Liver (tissue), 9 donors: ENCODE results near the gene DPEP3. TPM values are rescaled to one million over a fixed set of nuclear protein-coding genes. Genes with fewer than 3 reads are reported as not detected.

ENCODE experiments used
- DNase-seq: peaks from one replicate; pipeline ENCODE4 v3.0.0-alpha.2; 2017; ENCODE audit warnings: low spot score
- H3K27ac ChIP-seq, 2 donors: one replicate each; pipeline ENCODE4 v1.7.0; 2013; ENCODE audit warnings: inconsistent platforms in 2 of 2, low read length in 2 of 2, control low read depth in 1 of 2, low read depth in 1 of 2, mild to moderate bottlenecking in 1 of 2
- H3K27me3 ChIP-seq, 4 donors: one replicate each; pipeline versions ENCODE4 v1.6.1 to v1.7.0; 2013; ENCODE audit warnings: low read length in 3 of 4, inconsistent platforms in 1 of 4, mild to moderate bottlenecking in 1 of 4, moderate library complexity in 1 of 4; ENCODE audit not compliant: control insufficient read depth in 4 of 4, insufficient read depth in 4 of 4
- H3K36me3 ChIP-seq, 4 donors: one replicate each; pipeline versions ENCODE4 v1.6.1 to v1.7.0; 2013; ENCODE audit warnings: low read length in 3 of 4, mild to moderate bottlenecking in 3 of 4, low read depth in 1 of 4, moderate library complexity in 1 of 4; ENCODE audit not compliant: control insufficient read depth in 4 of 4, insufficient read depth in 3 of 4
- H3K4me1 ChIP-seq, 4 donors: one replicate each; pipeline versions ENCODE4 v1.6.1 to v1.7.0; 2013; ENCODE audit warnings: low read length in 3 of 4, mild to moderate bottlenecking in 3 of 4, moderate library complexity in 1 of 4; ENCODE audit not compliant: control insufficient read depth in 4 of 4, insufficient read depth in 4 of 4
- H3K4me3 ChIP-seq, 3 donors: one replicate each; pipeline versions ENCODE4 v1.6.1 to v1.7.0; 2013; ENCODE audit warnings: low read length in 3 of 3, control low read depth in 1 of 3, low read depth in 1 of 3, mild to moderate bottlenecking in 1 of 3
- H3K9ac ChIP-seq, 2 donors: one replicate each; pipeline ENCODE4 v1.7.0; 2013; ENCODE audit warnings: low read length in 2 of 2, mild to moderate bottlenecking in 2 of 2, moderate library complexity in 2 of 2, control low read depth in 1 of 2, low read depth in 1 of 2
- H3K9me3 ChIP-seq, 4 donors: one replicate each; pipeline versions ENCODE4 v1.6.1 to v1.7.0; 2013; ENCODE audit warnings: low read length in 3 of 4; ENCODE audit not compliant: control insufficient read depth in 4 of 4
- ATF3 ChIP-seq: IDR thresholded peaks from 2 replicates; pipeline ENCODE4 v1.6.1; 2016; ENCODE audit warnings: antibody characterized with exemption
- CTCF ChIP-seq: fragments of 150-350 bp; IDR thresholded peaks from 2 replicates; pipeline ENCODE4 v1.5.1; 2017; ENCODE audit warnings: improper control_type of control experiment, low read depth, low read length; ENCODE audit not compliant: missing input control
- EGR1 ChIP-seq, 2 donors: IDR thresholded peaks; 2 replicates each; pipeline ENCODE4 v1.6.1; 2016 to 2018; ENCODE audit warnings: antibody characterized with exemption in 2 of 2, low read depth in 2 of 2
- HNF4A ChIP-seq, 2 donors: conservative IDR thresholded peaks; 2 replicates each; pipeline ENCODE4 v1.6.1; 2016; ENCODE audit warnings: antibody characterized with exemption in 2 of 2, mild to moderate bottlenecking in 2 of 2
- HNF4G ChIP-seq: IDR thresholded peaks from 2 replicates; pipeline ENCODE4 v1.6.1; 2016; ENCODE audit warnings: antibody characterized with exemption
- JUND ChIP-seq, 2 donors: IDR thresholded peaks; 2 replicates each; pipeline ENCODE4 v1.6.1; 2016; ENCODE audit warnings: antibody characterized with exemption in 2 of 2
- MAX ChIP-seq: IDR thresholded peaks from 2 replicates; pipeline ENCODE4 v1.6.1; 2016; ENCODE audit warnings: antibody characterized with exemption
- RAD21 ChIP-seq, 2 donors: IDR thresholded peaks; 2 replicates each; pipeline ENCODE4 v1.6.1; 2016; ENCODE audit warnings: antibody characterized with exemption in 2 of 2, mild to moderate bottlenecking in 2 of 2
- REST ChIP-seq: IDR thresholded peaks from 2 replicates; pipeline ENCODE4 v1.6.1; 2016; ENCODE audit warnings: antibody characterized with exemption, mild to moderate bottlenecking
- RXRA ChIP-seq, 2 donors: IDR thresholded peaks; 2 replicates each; pipeline ENCODE4 v1.6.1; 2017 to 2018; ENCODE audit warnings: antibody characterized with exemption in 2 of 2, mild to moderate bottlenecking in 1 of 2
- SP1 ChIP-seq: IDR thresholded peaks from 2 replicates; pipeline ENCODE4 v1.6.1; 2018; ENCODE audit warnings: antibody characterized with exemption, mild to moderate bottlenecking
- TAF1 ChIP-seq: conservative IDR thresholded peaks from 2 replicates; pipeline ENCODE4 v1.6.1; 2016; ENCODE audit warnings: antibody characterized with exemption, mild to moderate bottlenecking
- YY1 ChIP-seq: IDR thresholded peaks from 2 replicates; pipeline ENCODE4 v1.6.1; 2016; ENCODE audit warnings: antibody characterized with exemption, mild to moderate bottlenecking
- ZBTB33 ChIP-seq: IDR thresholded peaks from 2 replicates; pipeline ENCODE4 v1.6.1; 2016; ENCODE audit warnings: antibody characterized with exemption
- WGBS: extraction: QIAGEN DNeasy Blood & Tissue Kit; methylation state at CpG from one replicate; pipeline ENCODE4 v1.1.7; 2013; 5-methylcytosine and 5-hydroxymethylcytosine counted together
- polyA plus RNA-seq, 2 donors: library from polyadenylated mRNA; stranded (reverse) in 1 of 2; unstranded in 1 of 2; fragments of 200-250 nt in 1 of 2; fragments of >200 nt in 1 of 2; fragmentation: Nextera tagmentation in 1 of 2; extraction: Ambion mirVana in 1 of 2; gene quantifications; one replicate each; pipeline versions ENCODE4 v1.2.1 to v1.2.3, GENCODE V29; 2013 to 2015
- total RNA-seq, 2 donors: library from RNA; depleted of rRNA; stranded (reverse); fragments of >200 nt; gene quantifications; one replicate each; pipeline ENCODE4 v1.2.3, GENCODE V29; 2014
- donor health status: healthy.
- donor health status: healthy.
- donor health status: healthy.
- donor health status: healthy.
- donor health status: healthy.

DPEP3 gene
- total and polyA plus RNA-seq, 4 donors = 0.08 to 0.37 (median 0.22) TPM; not detected in 1

GRCh38 chr16:67988675-67989074 is 8.4 kb upstream of the DPEP3 start:
- 87% methylated on average over 3 of the region's 3 CpGs for WGBS
- TF ChIP-seq RAD21 (IDR thresholded peaks at IDR 0.05) (no peak), ZBTB33 (no peak), EGR1 (IDR thresholded peaks at IDR 0.05; ENCODE audit: low read depth in 2 of 2) (no peak), HNF4A (conservative IDR thresholded peaks at IDR 0.05) (no peak), ATF3 (no peak), CTCF (no peak), REST (no peak), SP1 (no peak), HNF4G (no peak), JUND (IDR thresholded peaks at IDR 0.05) (no peak), RXRA (IDR thresholded peaks at IDR 0.05) (no peak), TAF1 (no peak), MAX (no peak)
- no peak overlapping the region for H3K27ac ChIP-seq
- H3K4me1 ChIP-seq = peaks cover 2 to 9% (median 6%) of the 10 kb centered on the region in 4 donors
- H3K36me3 ChIP-seq = no peaks in the 10 kb centered on the region
- DNase-seq = no peak
- no peaks in the 10 kb centered on the region for H3K27me3 ChIP-seq
- no peaks in the 10 kb centered on the region for H3K9me3 ChIP-seq
- no peak overlapping the region for H3K9ac ChIP-seq
- H3K4me3 ChIP-seq = no peak overlapping the region

GRCh38 chr16:67987460-67988160 is 7.3 kb upstream of the DPEP3 start:
- H3K36me3 ChIP-seq = no peaks in the 10 kb centered on the region
- 76% methylated on average over 11 of the region's 11 CpGs for WGBS
- H3K9ac ChIP-seq = no peak overlapping the region
- peak; percentile 67 for TF ChIP-seq REST
- no peak for TF ChIP-seq YY1
- no peaks in the 10 kb centered on the region for H3K9me3 ChIP-seq
- H3K27ac ChIP-seq = peak overlapping the region; percentile 29 to 40
- no peaks in the 10 kb centered on the region for H3K4me1 ChIP-seq
- no peaks in the 10 kb centered on the region for H3K27me3 ChIP-seq
- no peak overlapping the region for H3K4me3 ChIP-seq
- DNase-seq = no peak
